Measurements from ENCODE around the gene ACVR1B. TPM values are rescaled to one million over a fixed set of nuclear protein-coding genes. Genes with fewer than 3 reads are reported as not detected.

The ACVR1B gene
- total RNA-seq, 1 donor from 2014 or later = 8.5 TPM

GRCh38 chr12:51959921-51960320, 8.4 kb downstream of the ACVR1B start:
- no peak for DNase-seq
- Histone ChIP-seq H3K36me3 (peaks cover 14% of the 10 kb centered on the region), H3K4me1 (peaks cover 49% of the 10 kb centered on the region), H3K9me3 (replicated peaks) (no peaks in the 10 kb centered on the region), H3K27me3 (ENCODE audit: low read depth) (no peaks in the 10 kb centered on the region), H3K4me3 (no peak overlapping the region), H3K27ac (replicated peaks) (no peak overlapping the region)
- intact Hi-C loops (cut with micrococcal nuclease) = no loop called here
- TF ChIP-seq CTCF (IDR thresholded peaks at IDR 0.05; ENCODE audit: borderline replicate concordance) = no peak

- intact Hi-C loops (cut with micrococcal nuclease) = no loop called here
These were observed 9.0 kb downstream of the ACVR1B start for GRCh38 chr12:51960488-51960887.

DNA sequence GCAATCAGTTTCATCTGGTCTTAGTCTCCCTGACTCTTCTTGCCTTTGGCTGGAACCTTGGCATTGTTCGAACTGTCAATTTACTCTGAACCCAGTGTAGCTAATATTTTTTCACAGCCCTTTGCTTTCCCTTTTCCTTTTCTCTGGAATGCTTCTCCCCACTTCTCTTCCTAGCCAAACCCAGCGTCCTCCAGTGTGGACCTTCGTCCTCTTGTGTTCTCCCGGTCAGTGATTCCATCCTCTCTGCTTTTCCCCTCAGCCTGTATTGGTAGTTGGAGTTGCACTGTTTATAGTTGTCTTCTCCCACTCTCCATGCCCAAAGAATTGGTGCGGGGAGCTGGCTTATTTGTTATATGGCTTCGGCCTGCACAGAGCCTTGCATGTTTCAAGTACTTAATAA, 9.4 kb downstream of the ACVR1B start:
- no peak for TF ChIP-seq CTCF (IDR thresholded peaks at IDR 0.05; ENCODE audit: borderline replicate concordance)
- Histone ChIP-seq H3K4me3 (no peak overlapping the region), H3K36me3 (peaks cover 14% of the 10 kb centered on the region), H3K27ac (replicated peaks) (no peak overlapping the region), H3K4me1 (peaks cover 39% of the 10 kb centered on the region), H3K27me3 (ENCODE audit: low read depth) (no peaks in the 10 kb centered on the region), H3K9me3 (replicated peaks) (no peaks in the 10 kb centered on the region)
- intact Hi-C loops (cut with micrococcal nuclease) = no loop called here
- DNase-seq = no peak

More at GRCh38 chr12:51960488-51960887, 9.0 kb downstream of the ACVR1B start:
- no peak overlapping the region for H3K4me3 ChIP-seq
- peaks cover 43% of the 10 kb centered on the region for H3K4me1 ChIP-seq
- no peaks in the 10 kb centered on the region for H3K9me3 ChIP-seq (replicated peaks)
- DNase-seq = no peak
- no peaks in the 10 kb centered on the region for H3K27me3 ChIP-seq (ENCODE audit: low read depth)
- no peak overlapping the region for H3K27ac ChIP-seq (replicated peaks)
- H3K36me3 ChIP-seq = peaks cover 14% of the 10 kb centered on the region
- TF ChIP-seq CTCF (IDR thresholded peaks at IDR 0.05; ENCODE audit: borderline replicate concordance) = no peak

GRCh38 chr12:51961834-51962233, 10.3 kb downstream of the ACVR1B start:
- Histone ChIP-seq H3K27ac (replicated peaks) (no peak overlapping the region), H3K36me3 (peaks cover 21% of the 10 kb centered on the region), H3K9me3 (replicated peaks) (no peaks in the 10 kb centered on the region), H3K4me1 (peaks cover 36% of the 10 kb centered on the region), H3K27me3 (ENCODE audit: low read depth) (no peaks in the 10 kb centered on the region), H3K4me3 (no peak overlapping the region)
- no peak for DNase-seq
- intact Hi-C loops (cut with micrococcal nuclease) = no loop called here
- no peak for TF ChIP-seq CTCF (IDR thresholded peaks at IDR 0.05; ENCODE audit: borderline replicate concordance)

GRCh38 chr12:51962737-51963136, 11.2 kb downstream of the ACVR1B start:
- intact Hi-C loops (cut with micrococcal nuclease) = no loop called here

More at GRCh38 chr12:51962737-51963136, 11.2 kb downstream of the ACVR1B start:
- Histone ChIP-seq H3K4me1 (peaks cover 34% of the 10 kb centered on the region), H3K9me3 (replicated peaks) (no peaks in the 10 kb centered on the region), H3K4me3 (no peak overlapping the region), H3K36me3 (peaks cover 21% of the 10 kb centered on the region), H3K27ac (replicated peaks) (no peak overlapping the region), H3K27me3 (ENCODE audit: low read depth) (no peaks in the 10 kb centered on the region)
- TF ChIP-seq CTCF (IDR thresholded peaks at IDR 0.05; ENCODE audit: borderline replicate concordance) = no peak
- DNase-seq = no peak

All from left ventricle myocardium inferior (tissue), 1 donor.